Measurements from ENCODE around the gene HOXA3. TPM values are rescaled to one million over a fixed set of nuclear protein-coding genes. Genes with fewer than 3 reads are reported as not detected.

Gene HOXA3
- total and polyA plus RNA-seq, 10 of the 15 experiments (the other 5 are each of a cell fraction or from before 2014, with no cell fraction given) = 0.05 TPM; not detected in 9

GRCh38 chr7:27118580-27118979 lies 33.8 kb downstream of the HOXA3 start:
- ATAC-seq (no peak), DNase-seq (ENCODE audit: low read depth, low spot score) (no peak), FAIRE-seq (no peak)
- ChIA-PET SMC1A (ENCODE audit: uncharacterized antibody, unreplicated experiment) (interaction anchor here (2.8 kb wide), 1 partner anchor 35 kb away, joined by 6 read pairs; no protein-coding TSS in a partner anchor), RAD21 (ENCODE audit: unreplicated experiment) (no interaction called here), CTCF (no interaction called here), POLR2A (no interaction called here)
- no peak overlapping the region for H3K4me2 ChIP-seq (ENCODE audit: control insufficient read depth, insufficient read depth)
- in situ Hi-C loops (cut with MboI) = no loop called here
- no peak overlapping the region for H3K9ac ChIP-seq (ENCODE audit: control insufficient read depth, insufficient read depth, low read length)
- no TSS peak for BruUV-seq (replicated peaks)
- no peaks in the 10 kb centered on the region for H3K79me2 ChIP-seq (ENCODE audit: control insufficient read depth, insufficient read depth, low read length)
- whole genome bisulfite sequencing (ENCODE audit: insufficient coverage, insufficient replicate concordance, low lambda C conversion rate, missing lambda C conversion rate) = 25% methylated on average over 3 of the region's 3 CpGs
- no peaks in the 10 kb centered on the region; a peak in 1 of 4 replicates for H3K27me3 ChIP-seq (replicated peaks in 1 of 2; ENCODE audit: control insufficient read depth in 2 of 2, insufficient read depth in 2 of 2, low read length in 1 of 2)
- no peaks in the 10 kb centered on the region for H3K9me3 ChIP-seq (replicated peaks; ENCODE audit: control insufficient read depth, insufficient read depth, low read length)
- H3K36me3 ChIP-seq (ENCODE audit: control insufficient read depth in 2 of 2, insufficient read depth in 2 of 2, low read length in 1 of 2) = no peaks in the 10 kb centered on the region
- no peak overlapping the region for H3K4me3 ChIP-seq
- H4K20me1 ChIP-seq (ENCODE audit: control insufficient read depth, insufficient read depth) = no peaks in the 10 kb centered on the region; the same call in 1 of the 2 replicates
- H3K27ac ChIP-seq (ENCODE audit: control insufficient read depth, insufficient read depth) = no peak overlapping the region
- TF ChIP-seq ZNF592 (IDR thresholded peaks at IDR 0.05) (no peak), MAX (IDR thresholded peaks at IDR 0.05; ENCODE audit: low read depth, low read length) (no peak), RCOR1 (conservative IDR thresholded peaks at IDR 0.05; ENCODE audit: low read depth, low read length) (no peak), RBBP5 (conservative IDR thresholded peaks at IDR 0.05) (no peak), CUX1 (IDR thresholded peaks at IDR 0.05; ENCODE audit: insufficient replicate concordance, low read depth, low read length) (no peak), CEBPB (IDR thresholded peaks at IDR 0.05; ENCODE audit: borderline replicate concordance in 1 of 2, low read depth in 2 of 2, low read length in 2 of 2) (no peak), CBX5 (IDR thresholded peaks at IDR 0.05; ENCODE audit: low read depth) (no peak), HDAC2 (IDR thresholded peaks at IDR 0.05) (no peak), ASH2L (IDR thresholded peaks at IDR 0.05; ENCODE audit: borderline replicate concordance, low read depth) (no peak), TAF1 (IDR thresholded peaks at IDR 0.05; ENCODE audit: borderline replicate concordance, low read depth, low read length) (no peak)
- H2AFZ ChIP-seq (ENCODE audit: control insufficient read depth, low read depth, low read length) = no peak overlapping the region
- intact Hi-C loops (cut with micrococcal nuclease; ENCODE audit: unreplicated experiment) = no loop called here
- no peaks in the 10 kb centered on the region for H3K4me1 ChIP-seq (ENCODE audit: control insufficient read depth, insufficient read depth, low read length)

Measured in GM12878 (cell line).